HUES48 (cell line): ENCODE results near the gene HDAC4.

Experiments
- H3K27ac ChIP-seq: one replicate; pipeline ENCODE4 v1.7.0; 2013; ENCODE audit warnings: low read depth, low read length, inconsistent platforms
- H3K27me3 ChIP-seq: 2 replicates; pipeline ENCODE4 v1.6.1; 2013; ENCODE audit warnings: mild to moderate bottlenecking, low read length; ENCODE audit not compliant: control insufficient read depth, insufficient read depth
- H3K36me3 ChIP-seq: 2 replicates; pipeline ENCODE4 v1.6.1; 2013; ENCODE audit warnings: low read length; ENCODE audit not compliant: control insufficient read depth, insufficient read depth
- H3K4me1 ChIP-seq: 2 replicates; pipeline ENCODE4 v1.6.1; 2013; ENCODE audit warnings: mild to moderate bottlenecking, low read length; ENCODE audit not compliant: control insufficient read depth, insufficient read depth
- H3K4me3 ChIP-seq: 2 replicates; pipeline ENCODE4 v1.5.1; 2013; ENCODE audit warnings: mild to moderate bottlenecking, low read depth, low read length
- H3K9ac ChIP-seq: 2 replicates; pipeline ENCODE4 v1.6.1; 2013; ENCODE audit warnings: mild to moderate bottlenecking, low read depth, low read length, moderate library complexity
- H3K9me3 ChIP-seq: 2 replicates; pipeline ENCODE4 v1.6.1; 2013; ENCODE audit warnings: low read length; ENCODE audit not compliant: control insufficient read depth, insufficient read depth

The HDAC4 gene

DNA sequence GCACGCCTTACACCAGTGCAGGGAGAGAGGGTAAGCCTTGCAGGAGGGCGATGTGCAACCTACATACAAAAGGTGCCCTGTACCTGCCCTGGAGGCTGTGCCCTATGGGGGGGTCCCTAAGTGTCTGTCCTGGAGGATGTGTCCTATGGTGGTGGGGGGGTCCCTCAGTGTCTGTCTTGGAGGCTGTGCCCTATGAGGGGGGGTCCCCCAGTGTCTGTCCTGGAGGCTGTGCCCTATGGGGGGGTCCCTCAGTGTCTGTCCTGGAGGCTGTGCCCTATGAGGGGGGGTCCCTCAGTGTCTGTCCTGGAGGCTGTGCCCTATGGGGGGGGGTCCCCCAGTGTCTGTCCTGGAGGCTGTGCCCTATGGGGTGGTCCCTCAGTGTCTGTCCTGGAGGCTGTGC is 216.6 kb downstream of the HDAC4 start:
- no peak overlapping the region for H3K27ac ChIP-seq
- no peaks in the 10 kb centered on the region; the same call in 1 of the 2 replicates for H3K9me3 ChIP-seq
- H3K9ac ChIP-seq = no peak overlapping the region
- no peaks in the 10 kb centered on the region for H3K4me1 ChIP-seq
- peaks cover 28% of the 10 kb centered on the region for H3K36me3 ChIP-seq
- H3K4me3 ChIP-seq = no peak overlapping the region
- H3K27me3 ChIP-seq = no peaks in the 10 kb centered on the region

DNA sequence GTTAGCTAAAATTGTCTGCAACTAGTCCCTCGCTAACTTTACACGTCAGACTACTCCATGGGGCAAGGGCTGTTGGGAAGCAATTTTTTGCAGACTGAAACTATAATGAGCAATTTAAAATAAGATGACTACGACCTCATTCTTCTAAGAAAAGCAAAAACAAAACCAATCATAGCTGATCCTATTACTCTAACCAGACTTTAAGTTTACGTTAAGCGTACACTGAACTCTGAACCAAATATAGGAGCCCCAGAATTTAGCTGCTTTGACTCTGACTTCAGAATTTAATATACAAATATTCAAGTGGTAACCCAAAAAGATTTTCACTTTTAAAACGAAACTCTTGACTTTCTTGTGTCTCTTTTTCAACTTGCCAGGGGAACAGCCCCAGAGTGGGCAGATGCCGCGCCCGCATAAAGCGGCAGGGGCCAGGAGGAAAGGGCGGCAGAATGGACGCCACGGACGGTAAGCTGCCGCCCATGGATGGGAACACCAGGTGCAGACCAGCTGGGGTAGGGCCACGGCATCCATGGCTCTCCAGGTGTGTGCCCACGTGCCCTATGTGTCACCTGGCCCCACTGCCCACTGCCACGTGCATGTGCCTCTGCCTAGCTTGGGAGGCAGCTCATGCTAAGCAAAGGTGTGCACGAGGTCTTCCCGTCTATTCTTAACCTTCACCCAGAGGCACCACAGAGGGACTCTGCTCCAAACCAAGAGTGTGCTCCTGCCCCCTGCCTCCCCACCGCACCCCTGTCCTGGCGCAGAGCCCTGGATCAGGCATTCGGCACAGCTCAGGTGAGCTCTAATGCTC is 217.6 kb downstream of the HDAC4 start:
- H3K9me3 ChIP-seq = no peaks in the 10 kb centered on the region
- H3K4me1 ChIP-seq = no peaks in the 10 kb centered on the region
- H3K9ac ChIP-seq = no peak overlapping the region
- peaks cover 21% of the 10 kb centered on the region; the same call in 1 of the 2 replicates for H3K36me3 ChIP-seq
- no peaks in the 10 kb centered on the region for H3K27me3 ChIP-seq
- H3K4me3 ChIP-seq = no peak overlapping the region
- H3K27ac ChIP-seq = no peak overlapping the region

DNA sequence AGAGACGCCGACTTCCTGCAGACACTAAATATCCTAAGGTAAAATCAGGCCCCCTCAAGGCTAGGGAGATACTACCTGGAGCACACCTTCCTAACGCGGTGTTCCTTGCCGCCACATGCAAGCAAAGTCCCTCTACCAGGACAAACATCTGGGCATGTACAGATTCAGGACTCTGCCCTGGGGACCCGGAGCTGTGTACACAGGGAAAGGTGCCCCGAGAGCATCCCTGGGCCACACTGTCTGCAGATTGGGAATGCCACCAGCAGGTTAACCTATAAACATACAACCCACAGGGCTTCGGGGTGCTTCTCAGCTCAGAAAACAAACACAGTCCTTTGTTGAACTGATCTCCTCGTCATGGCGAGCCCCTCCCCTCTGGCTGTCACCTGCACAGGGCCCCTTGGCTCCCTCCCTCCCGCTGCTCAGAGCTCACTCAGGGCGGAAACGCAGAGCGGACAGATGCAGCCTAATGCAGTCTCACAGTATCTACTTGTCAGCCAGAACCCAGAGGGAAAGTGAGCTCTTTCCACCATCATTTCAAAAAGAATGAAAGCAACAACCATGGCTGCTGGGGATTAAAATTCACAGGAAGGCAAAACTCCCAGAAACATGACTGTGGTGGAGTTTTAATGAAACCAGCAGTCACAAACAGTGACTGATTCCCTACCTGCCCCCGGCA is 218.8 kb downstream of the HDAC4 start:
- Histone ChIP-seq H3K27me3 (no peaks in the 10 kb centered on the region), H3K36me3 (peaks cover 20% of the 10 kb centered on the region; the same call in 1 of the 2 replicates), H3K4me1 (no peaks in the 10 kb centered on the region), H3K9ac (no peak overlapping the region), H3K27ac (no peak overlapping the region), H3K9me3 (peaks cover 1% of the 10 kb centered on the region; the same call in 1 of the 2 replicates), H3K4me3 (no peak overlapping the region)

DNA sequence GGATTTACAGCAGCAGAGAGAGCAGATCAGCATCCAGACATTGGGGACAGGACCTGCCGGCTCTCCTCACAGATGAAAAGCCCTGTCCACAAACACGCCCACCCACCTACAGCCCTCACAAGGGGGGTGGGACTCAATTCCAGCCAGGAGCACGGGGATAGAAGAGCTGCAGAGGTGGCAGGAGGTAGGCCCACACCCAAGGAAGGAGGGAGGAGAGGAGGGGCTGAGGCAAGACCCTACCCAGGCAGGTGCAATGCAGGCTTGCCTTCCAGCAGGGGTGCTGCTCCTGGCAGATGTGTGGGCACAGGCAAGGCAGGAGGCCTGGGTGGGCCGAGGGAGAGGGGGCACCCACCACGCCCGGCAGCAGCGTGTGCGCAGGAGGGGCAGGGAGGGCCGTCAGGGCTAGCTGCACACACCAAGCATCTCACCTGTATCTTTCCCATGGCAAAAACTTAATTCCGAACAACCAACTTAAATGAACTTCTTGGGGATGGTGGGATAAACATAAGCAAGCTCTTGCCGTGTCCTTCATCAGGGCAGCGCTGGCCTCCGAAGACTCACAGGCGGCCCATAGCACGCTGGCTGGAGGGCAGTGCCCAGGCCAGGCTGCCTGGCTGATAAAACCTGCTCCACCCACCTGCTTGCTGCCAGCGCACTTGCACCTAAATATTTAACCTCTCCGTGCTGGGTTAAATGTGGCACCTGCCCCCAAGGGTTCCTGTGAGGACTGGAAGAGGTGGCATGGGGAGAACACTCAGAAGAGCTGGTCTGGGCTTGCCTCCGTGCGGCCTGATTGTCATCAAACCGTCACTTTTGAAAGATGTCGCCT is 219.5 kb downstream of the HDAC4 start:
- no peak overlapping the region for H3K9ac ChIP-seq
- H3K27ac ChIP-seq = no peak overlapping the region
- no peaks in the 10 kb centered on the region for H3K27me3 ChIP-seq
- no peaks in the 10 kb centered on the region for H3K4me1 ChIP-seq
- H3K4me3 ChIP-seq = no peak overlapping the region
- peaks cover 2% of the 10 kb centered on the region; the same call in 1 of the 2 replicates for H3K9me3 ChIP-seq
- H3K36me3 ChIP-seq = peaks cover 16% of the 10 kb centered on the region

DNA sequence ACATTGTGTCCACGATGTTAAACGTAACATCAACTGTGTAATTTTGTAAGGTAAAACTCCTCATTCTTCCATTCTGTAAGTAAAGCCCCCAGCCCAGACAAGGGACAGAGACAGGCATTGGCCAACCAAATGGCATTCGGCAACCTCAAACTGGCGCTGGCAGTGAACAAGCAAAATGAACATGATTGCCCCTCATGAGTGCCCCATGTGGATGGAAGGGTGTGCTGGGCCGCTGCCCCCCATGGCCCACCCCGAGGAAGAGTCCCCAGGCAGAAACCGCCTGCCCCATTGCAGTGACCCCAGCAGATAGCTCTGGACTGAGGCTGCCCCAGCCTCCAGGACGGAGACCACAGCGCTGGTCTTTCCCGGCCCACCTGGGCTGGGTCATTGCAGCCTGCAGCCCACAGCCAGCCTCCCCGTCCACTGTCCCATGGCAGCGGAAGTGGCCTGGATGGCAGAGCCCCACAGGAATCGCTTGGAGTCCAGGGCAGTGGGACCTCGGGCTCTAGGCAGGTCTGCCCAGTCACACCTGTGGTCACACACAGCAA is 220.2 kb downstream of the HDAC4 start:
- H3K4me3 ChIP-seq = no peak overlapping the region
- no peak overlapping the region for H3K27ac ChIP-seq
- peaks cover 16% of the 10 kb centered on the region for H3K36me3 ChIP-seq
- no peak overlapping the region for H3K9ac ChIP-seq
- H3K9me3 ChIP-seq = peaks cover 2% of the 10 kb centered on the region; the same call in 1 of the 2 replicates
- H3K27me3 ChIP-seq = no peaks in the 10 kb centered on the region
- no peaks in the 10 kb centered on the region for H3K4me1 ChIP-seq

DNA sequence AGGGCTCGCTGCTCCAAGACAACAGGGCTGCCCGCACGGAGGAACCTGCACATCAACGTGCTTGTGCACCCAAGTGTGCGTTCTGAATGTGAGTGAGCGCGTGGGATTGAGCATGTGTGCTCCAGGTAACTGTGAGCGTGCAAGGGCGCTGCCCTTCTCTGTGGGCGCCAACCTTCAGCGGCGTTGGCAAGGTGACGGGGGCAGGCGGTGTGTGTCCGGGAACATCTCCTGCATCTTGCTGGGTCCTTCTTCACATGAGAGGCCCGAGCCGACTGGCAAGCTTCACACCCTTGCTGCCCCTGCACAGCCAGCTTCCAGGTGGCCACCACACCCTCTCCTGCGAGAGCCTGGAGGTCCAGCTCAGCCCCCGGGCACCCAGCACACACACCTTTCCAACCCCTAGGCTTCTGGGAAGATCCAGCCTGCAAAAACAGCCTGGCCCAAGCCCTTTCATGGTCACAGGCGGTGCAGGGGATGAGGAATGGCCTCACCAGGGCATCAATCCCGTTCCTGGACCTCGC is 220.9 kb downstream of the HDAC4 start:
- Histone ChIP-seq H3K4me1 (no peaks in the 10 kb centered on the region), H3K27ac (no peak overlapping the region), H3K9me3 (peaks cover 2% of the 10 kb centered on the region; the same call in 1 of the 2 replicates), H3K9ac (no peak overlapping the region), H3K4me3 (no peak overlapping the region), H3K36me3 (peaks cover 17% of the 10 kb centered on the region), H3K27me3 (no peaks in the 10 kb centered on the region)

DNA sequence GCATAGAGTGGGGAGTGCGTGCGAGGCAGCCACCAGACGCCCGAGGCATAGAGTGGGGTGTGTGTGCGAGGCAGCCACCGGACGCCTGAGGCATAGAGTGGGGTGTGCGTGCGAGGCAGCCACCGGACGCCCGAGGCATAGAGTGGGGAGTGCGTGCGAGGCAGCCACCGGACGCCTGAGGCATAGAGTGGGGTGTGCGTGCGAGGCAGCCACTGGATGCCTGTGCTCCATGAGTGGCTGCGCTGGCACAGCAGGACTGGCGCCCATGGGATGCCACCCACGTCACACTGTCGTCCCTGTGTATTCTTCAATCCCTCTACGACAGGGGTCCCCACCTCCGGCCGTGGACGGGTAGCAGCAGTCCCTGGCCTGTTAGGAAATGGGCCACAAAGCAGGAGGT is 221.9 kb downstream of the HDAC4 start:
- no peak overlapping the region for H3K9ac ChIP-seq
- H3K27me3 ChIP-seq = no peaks in the 10 kb centered on the region
- peaks cover 22% of the 10 kb centered on the region for H3K36me3 ChIP-seq
- H3K9me3 ChIP-seq = peaks cover 6% of the 10 kb centered on the region; the same call in 1 of the 2 replicates
- H3K4me1 ChIP-seq = no peaks in the 10 kb centered on the region
- H3K4me3 ChIP-seq = no peak overlapping the region
- H3K27ac ChIP-seq = no peak overlapping the region

DNA sequence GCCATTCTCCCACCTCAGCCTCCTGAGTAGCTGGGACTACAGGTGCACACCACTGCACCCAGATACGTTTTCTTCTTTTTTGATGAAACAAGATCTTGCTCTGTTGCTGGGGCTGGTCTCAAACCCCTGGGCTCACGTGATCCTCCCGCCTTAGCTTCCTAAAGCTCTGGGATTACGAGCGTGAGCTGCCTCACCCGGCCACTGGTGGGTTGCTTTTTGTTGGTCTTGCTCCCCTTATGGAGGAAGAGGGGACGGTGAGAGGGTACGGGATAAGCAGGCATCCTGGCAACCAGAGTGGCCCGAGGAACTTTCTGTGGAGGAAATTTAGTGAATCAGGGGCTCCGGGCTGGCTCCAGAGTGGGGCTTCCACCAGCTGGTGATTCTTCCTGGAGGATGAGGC is 222.3 kb downstream of the HDAC4 start:
- Histone ChIP-seq H3K4me3 (no peak overlapping the region), H3K27me3 (no peaks in the 10 kb centered on the region), H3K36me3 (peaks cover 22% of the 10 kb centered on the region), H3K9ac (no peak overlapping the region), H3K4me1 (no peaks in the 10 kb centered on the region), H3K9me3 (peaks cover 6% of the 10 kb centered on the region; the same call in 1 of the 2 replicates), H3K27ac (no peak overlapping the region)

DNA sequence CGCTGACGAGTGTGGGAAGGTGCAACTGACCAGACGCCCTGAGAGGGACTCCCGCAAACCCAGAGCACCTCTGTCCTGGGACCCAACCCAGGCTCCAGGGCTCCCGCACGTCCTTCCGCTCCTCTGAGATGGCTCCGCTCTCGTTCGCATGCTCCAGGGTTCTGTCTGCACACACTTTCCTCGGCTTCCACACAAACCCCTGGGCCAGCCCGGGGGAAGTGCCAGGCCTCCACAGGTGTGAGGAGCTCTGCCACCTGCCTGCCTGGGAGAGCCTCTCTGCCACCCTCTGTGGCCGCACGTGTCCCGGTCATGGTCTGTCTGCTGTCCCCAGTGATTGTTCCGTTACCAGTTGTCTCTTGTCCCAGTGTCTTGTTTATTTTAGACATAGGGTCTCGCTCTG is 222.9 kb downstream of the HDAC4 start:
- peaks cover 22% of the 10 kb centered on the region for H3K36me3 ChIP-seq
- no peaks in the 10 kb centered on the region for H3K27me3 ChIP-seq
- no peak overlapping the region for H3K9ac ChIP-seq
- H3K4me3 ChIP-seq = no peak overlapping the region
- H3K9me3 ChIP-seq = peaks cover 8% of the 10 kb centered on the region; the same call in 1 of the 2 replicates
- no peak overlapping the region for H3K27ac ChIP-seq
- no peaks in the 10 kb centered on the region for H3K4me1 ChIP-seq

DNA sequence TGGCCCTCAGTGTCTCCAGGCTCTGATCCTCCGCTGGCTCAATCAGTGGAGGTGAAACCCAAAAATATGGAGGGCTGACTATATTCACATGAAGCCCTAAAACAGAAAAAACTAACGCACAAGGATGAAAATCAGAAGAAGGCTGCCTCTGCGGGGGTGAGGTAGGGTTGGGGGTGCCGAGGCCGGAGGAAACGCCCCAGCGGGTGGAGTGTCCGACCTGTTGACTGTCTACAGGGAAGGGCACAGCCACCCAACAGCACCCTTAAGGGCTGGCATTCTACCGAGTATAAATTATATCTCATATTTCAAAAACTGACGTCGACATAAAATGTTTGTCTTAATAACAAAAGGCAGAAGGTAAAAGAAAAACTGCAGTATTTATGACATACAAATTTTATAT is 223.5 kb downstream of the HDAC4 start:
- Histone ChIP-seq H3K9me3 (peaks cover 12% of the 10 kb centered on the region; the same call in 1 of the 2 replicates), H3K27me3 (no peaks in the 10 kb centered on the region), H3K27ac (no peak overlapping the region), H3K9ac (no peak overlapping the region), H3K4me1 (no peaks in the 10 kb centered on the region), H3K4me3 (no peak overlapping the region), H3K36me3 (peaks cover 22% of the 10 kb centered on the region)
